Body of pancreas (tissue), 4 donors: Measurements from ENCODE around the gene SUPT4H1.

Experiments
- POLR2A ChIP-seq, 3 donors: fragments of 450-650 bp; IDR thresholded peaks; one replicate each; pipeline ENCODE4 v1.6.1; 2016; ENCODE audit warnings: antibody characterized with exemption in 3 of 3, mild to moderate bottlenecking in 2 of 3
- TF ChIP-seq, protein P1 (sequence below), 7 experiments: fragments of 450-650 bp in 4 of 7; fragments of 200-600 bp in 3 of 7; sonication (generic) in 3 of 7; IDR thresholded peaks; one replicate each; pipeline ENCODE4 v1.5.1; 2016 to 2019; ENCODE audit warnings: antibody characterized with exemption in 7 of 7

DNA sequence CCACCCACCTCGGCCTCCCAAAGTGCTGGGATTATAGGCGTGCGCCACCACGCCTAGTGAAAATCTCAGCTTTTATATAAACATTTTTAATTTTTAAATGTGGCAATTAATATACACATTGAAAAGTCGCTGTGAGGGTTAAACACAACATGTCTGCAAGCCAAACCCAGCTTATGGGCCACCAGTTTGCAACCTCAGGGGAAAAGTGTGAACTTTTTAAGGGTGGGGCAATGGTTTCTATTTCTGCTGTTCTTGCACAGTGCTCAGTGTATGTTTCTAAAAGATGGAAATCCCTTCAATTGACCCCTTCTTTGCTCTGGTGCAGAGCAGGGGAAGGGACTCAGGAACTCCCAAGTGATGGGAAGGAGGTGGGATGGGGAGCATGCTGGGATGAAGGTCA is 18.3 kb upstream of the SUPT4H1 start:
- TF ChIP-seq, protein P1, sequence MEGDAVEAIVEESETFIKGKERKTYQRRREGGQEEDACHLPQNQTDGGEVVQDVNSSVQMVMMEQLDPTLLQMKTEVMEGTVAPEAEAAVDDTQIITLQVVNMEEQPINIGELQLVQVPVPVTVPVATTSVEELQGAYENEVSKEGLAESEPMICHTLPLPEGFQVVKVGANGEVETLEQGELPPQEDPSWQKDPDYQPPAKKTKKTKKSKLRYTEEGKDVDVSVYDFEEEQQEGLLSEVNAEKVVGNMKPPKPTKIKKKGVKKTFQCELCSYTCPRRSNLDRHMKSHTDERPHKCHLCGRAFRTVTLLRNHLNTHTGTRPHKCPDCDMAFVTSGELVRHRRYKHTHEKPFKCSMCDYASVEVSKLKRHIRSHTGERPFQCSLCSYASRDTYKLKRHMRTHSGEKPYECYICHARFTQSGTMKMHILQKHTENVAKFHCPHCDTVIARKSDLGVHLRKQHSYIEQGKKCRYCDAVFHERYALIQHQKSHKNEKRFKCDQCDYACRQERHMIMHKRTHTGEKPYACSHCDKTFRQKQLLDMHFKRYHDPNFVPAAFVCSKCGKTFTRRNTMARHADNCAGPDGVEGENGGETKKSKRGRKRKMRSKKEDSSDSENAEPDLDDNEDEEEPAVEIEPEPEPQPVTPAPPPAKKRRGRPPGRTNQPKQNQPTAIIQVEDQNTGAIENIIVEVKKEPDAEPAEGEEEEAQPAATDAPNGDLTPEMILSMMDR (IDR thresholded peaks at IDR 0.05) = no peak
- no peak for TF ChIP-seq POLR2A (IDR thresholded peaks at IDR 0.05)
